Measurements from ENCODE around the gene MOK.

- TF ChIP-seq CTCF (IDR thresholded peaks at IDR 0.05; ENCODE audit: low read length) (no peak), EZH2phosphoT487 (IDR thresholded peaks at IDR 0.05; ENCODE audit: low read length) (no peak), EZH2 (optimal IDR thresholded peaks at IDR 0.05; ENCODE audit: low read depth, low read length) (no peak)
Observed at GRCh38 chr14:102288139-102288538, 16.8 kb downstream of the MOK start.

Measured in MM.1S (cell line).